K562 (cell line): ENCODE results near the gene SERAC1.

Experiments
- BRCA1 ChIP-seq, 2 experiments: fragments of 450-650 bp in 1 of 2; sonication (generic) in 1 of 2; formaldehyde crosslinking in 1 of 2; IDR thresholded peaks; 2 replicates each; pipeline versions ENCODE4 v1.5.0 to v1.6.1; 2017 to 2020; ENCODE audit warnings: mild to moderate bottlenecking in 1 of 2, missing genetic modification reagents in 1 of 2
- CHD2 ChIP-seq: IDR thresholded peaks from 2 replicates; pipeline ENCODE4 v1.6.1; 2011; ENCODE audit warnings: low read depth, low read length
- CREB1 ChIP-seq, 2 experiments: sonication (generic) in 1 of 2; formaldehyde crosslinking in 1 of 2; IDR thresholded peaks; 2 replicates each; pipeline versions ENCODE4 v1.6.1 to v1.8.0; 2012 to 2022; ENCODE audit warnings: inconsistent platforms in 1 of 2, mild to moderate bottlenecking in 1 of 2, missing genetic modification reagents in 1 of 2, moderate library complexity in 1 of 2
- CTCF ChIP-seq, 3 experiments: IDR thresholded peaks in 2 of 3; conservative IDR thresholded peaks in 1 of 3; 2 replicates each; pipeline ENCODE4 v1.5.1; 2011 to 2012; ENCODE audit warnings: low read length in 3 of 3, mild to moderate bottlenecking in 3 of 3, control low read depth in 2 of 3, improper control_type of control experiment in 1 of 3, inconsistent platforms in 1 of 3, low read depth in 1 of 3, mixed read lengths in 1 of 3, moderate library complexity in 1 of 3; ENCODE audit not compliant: insufficient read depth in 2 of 3
- ELK1 ChIP-seq: sonication (generic); formaldehyde crosslinking; IDR thresholded peaks from 2 replicates; pipeline ENCODE4 v1.8.1; 2022; ENCODE audit warnings: missing genetic modification reagents
- HDAC6 ChIP-seq: IDR thresholded peaks from 2 replicates; pipeline ENCODE4 v1.6.1; 2012; ENCODE audit warnings: low read depth, mild to moderate bottlenecking, control low read depth, inconsistent platforms, low read length, moderate library complexity
- HNRNPH1 ChIP-seq: fragments of 200-400 bp; formaldehyde crosslinking; optimal IDR thresholded peaks from 2 replicates; pipeline ENCODE3; 2017; ENCODE audit warnings: low read depth, mild to moderate bottlenecking, low read length, moderate library complexity
- NR2C2 ChIP-seq, 2 experiments: fragments of 200-800 bp in 1 of 2; sonication (Bioruptor generic) in 1 of 2; sonication (generic) in 1 of 2; formaldehyde crosslinking in 1 of 2; IDR thresholded peaks; 2 replicates each; pipeline versions ENCODE4 v1.6.1 to v1.8.0; 2016 to 2022; ENCODE audit warnings: mild to moderate bottlenecking in 1 of 2, missing compliant biosample characterization in 1 of 2, missing genetic modification characterization in 1 of 2, missing genetic modification reagents in 1 of 2
- POLR2A ChIP-seq: fragments of 450-650 bp; conservative IDR thresholded peaks from 2 replicates; pipeline ENCODE4 v1.6.1; 2016
- STAT6 ChIP-seq: sonication (generic); formaldehyde crosslinking; IDR thresholded peaks from 2 replicates; pipeline ENCODE4 v1.8.1; 2023; ENCODE audit warnings: mild to moderate bottlenecking, missing genetic modification reagents
- UBTF ChIP-seq, 2 experiments: IDR thresholded peaks; 2 replicates each; pipeline ENCODE4 v1.6.1; 2012; ENCODE audit warnings: improper control_type of control experiment in 2 of 2, low read depth in 2 of 2, low read length in 2 of 2, borderline replicate concordance in 1 of 2
- ZKSCAN1 ChIP-seq: fragments of 150-350 bp; IDR thresholded peaks from 2 replicates; pipeline ENCODE4 v1.6.1; 2016; ENCODE audit warnings: low read depth, low read length
- ZNF134 ChIP-seq: fragments of 250-450 bp; sonication (Bioruptor Pico); conservative IDR thresholded peaks from 2 replicates; pipeline ENCODE4 v1.4.0; 2020
- ZNF140 ChIP-seq: fragments of 250-450 bp; sonication (Bioruptor Pico); IDR thresholded peaks from 2 replicates; pipeline ENCODE4 v1.8.0; 2021; ENCODE audit warnings: moderate library complexity, mild to moderate bottlenecking, inconsistent platforms

GRCh38 chr6:158077676-158078075, 90.4 kb downstream of the SERAC1 start:
- TF ChIP-seq UBTF (IDR thresholded peaks at IDR 0.05; ENCODE audit: borderline replicate concordance in 1 of 2, low read depth in 2 of 2, low read length in 2 of 2), result no peak
- no peak for TF ChIP-seq ZNF140
- TF ChIP-seq CREB1 (IDR thresholded peaks at IDR 0.05), result no peak
- TF ChIP-seq CREB1 (CRISPR knock-in tag; IDR thresholded peaks at IDR 0.05), result no peak
- TF ChIP-seq HNRNPH1, result no peak
- no peak for TF ChIP-seq ZKSCAN1
- no peak for TF ChIP-seq ZNF134
- no peak for TF ChIP-seq POLR2A
- no peak for TF ChIP-seq ELK1
- no peak for TF ChIP-seq BRCA1 (IDR thresholded peaks at IDR 0.05)
- no peak for TF ChIP-seq BRCA1 (CRISPR knock-in tag; IDR thresholded peaks at IDR 0.05)
- TF ChIP-seq STAT6 (CRISPR knock-in tag), result no peak
- no peak for TF ChIP-seq CTCF (IDR thresholded peaks at IDR 0.05 in 2 of 3, conservative IDR thresholded peaks at IDR 0.05 in 1 of 3; ENCODE audit: insufficient read depth in 2 of 3, low read depth in 1 of 3, low read length in 3 of 3)
- no peak for TF ChIP-seq NR2C2 (CRISPR knock-in tag; IDR thresholded peaks at IDR 0.05)
- no peak for TF ChIP-seq NR2C2 (tag; IDR thresholded peaks at IDR 0.05)
- no peak for TF ChIP-seq CHD2
- TF ChIP-seq HDAC6, result no peak
